ENCODE data around the gene TTC31.

TTC31 gene

DNA sequence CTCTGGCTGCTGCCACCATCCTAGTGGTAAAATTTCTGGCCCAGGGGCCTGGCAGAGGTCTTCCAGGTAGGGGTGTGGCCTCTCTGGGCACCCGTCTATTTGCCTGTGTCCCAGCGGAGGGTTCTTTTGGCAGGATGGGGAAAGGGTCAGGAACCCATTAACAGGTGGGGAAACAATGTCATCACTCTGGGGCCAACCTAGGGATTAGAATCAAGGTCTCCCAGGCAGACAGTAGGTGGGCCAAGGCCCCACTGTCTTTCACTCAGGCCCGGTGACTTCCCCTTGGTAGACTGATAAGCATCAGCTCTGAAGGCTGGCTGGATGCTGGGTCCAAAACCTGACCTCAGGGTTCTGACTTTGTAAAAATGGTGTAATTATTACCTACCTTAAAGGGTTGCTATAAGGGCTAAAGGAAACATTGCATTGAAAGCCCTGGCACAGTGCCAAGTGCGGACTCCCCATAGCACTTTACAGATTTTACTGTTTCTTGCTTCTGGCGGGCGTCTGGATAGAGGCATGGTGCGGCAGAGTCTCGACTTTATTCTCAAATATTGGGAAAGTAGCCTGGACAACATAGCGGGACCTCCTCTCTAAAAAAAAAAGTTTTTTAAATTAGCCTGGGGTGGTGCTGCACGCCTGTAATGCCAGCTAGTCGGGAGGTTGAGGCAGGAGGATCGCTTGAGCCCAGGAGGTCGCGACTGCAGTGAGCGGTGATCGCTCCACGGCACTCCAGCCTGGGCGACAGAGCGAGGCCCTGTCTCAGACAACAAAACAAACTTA is 14.3 kb downstream of the TTC31 start:
- Histone ChIP-seq H3K27me3 (ENCODE audit: low read length) (no peaks in the 10 kb centered on the region), H3K4me3 (ENCODE audit: insufficient read depth, low read length, poor library complexity, severe bottlenecking) (no peak overlapping the region), H3K4me2 (ENCODE audit: low read depth, low read length, poor library complexity, severe bottlenecking) (no peak overlapping the region), H3K79me2 (ENCODE audit: insufficient read depth, low read length) (no peaks in the 10 kb centered on the region), H3K36me3 (ENCODE audit: low read length) (no peaks in the 10 kb centered on the region), H2AFZ (ENCODE audit: low read depth, low read length, severe bottlenecking) (no peak overlapping the region), H3K9me2 (replicated peaks; ENCODE audit: insufficient read depth, low read length) (no peaks in the 10 kb centered on the region), H4K20me1 (ENCODE audit: low read depth, low read length) (no peaks in the 10 kb centered on the region), H3K27ac (ENCODE audit: low read depth, low read length) (no peak overlapping the region), H3F3A (ENCODE audit: insufficient read depth) (no peaks in the 10 kb centered on the region), H3K9ac (ENCODE audit: low read length) (no peak overlapping the region), H3K9me3 (ENCODE audit: insufficient read depth, low read length) (no peaks in the 10 kb centered on the region)
- TF ChIP-seq, protein P1, sequence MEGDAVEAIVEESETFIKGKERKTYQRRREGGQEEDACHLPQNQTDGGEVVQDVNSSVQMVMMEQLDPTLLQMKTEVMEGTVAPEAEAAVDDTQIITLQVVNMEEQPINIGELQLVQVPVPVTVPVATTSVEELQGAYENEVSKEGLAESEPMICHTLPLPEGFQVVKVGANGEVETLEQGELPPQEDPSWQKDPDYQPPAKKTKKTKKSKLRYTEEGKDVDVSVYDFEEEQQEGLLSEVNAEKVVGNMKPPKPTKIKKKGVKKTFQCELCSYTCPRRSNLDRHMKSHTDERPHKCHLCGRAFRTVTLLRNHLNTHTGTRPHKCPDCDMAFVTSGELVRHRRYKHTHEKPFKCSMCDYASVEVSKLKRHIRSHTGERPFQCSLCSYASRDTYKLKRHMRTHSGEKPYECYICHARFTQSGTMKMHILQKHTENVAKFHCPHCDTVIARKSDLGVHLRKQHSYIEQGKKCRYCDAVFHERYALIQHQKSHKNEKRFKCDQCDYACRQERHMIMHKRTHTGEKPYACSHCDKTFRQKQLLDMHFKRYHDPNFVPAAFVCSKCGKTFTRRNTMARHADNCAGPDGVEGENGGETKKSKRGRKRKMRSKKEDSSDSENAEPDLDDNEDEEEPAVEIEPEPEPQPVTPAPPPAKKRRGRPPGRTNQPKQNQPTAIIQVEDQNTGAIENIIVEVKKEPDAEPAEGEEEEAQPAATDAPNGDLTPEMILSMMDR (IDR thresholded peaks at IDR 0.05; ENCODE audit: insufficient read depth, low read length, poor library complexity, severe bottlenecking) = no peak
- TF ChIP-seq EZH2phosphoT487 (conservative IDR thresholded peaks at IDR 0.05; ENCODE audit: low read length) = no peak

GRCh38 chr2:74497777-74498499 is 15.1 kb downstream of the TTC31 start:
- Histone ChIP-seq H3F3A (ENCODE audit: insufficient read depth) (no peaks in the 10 kb centered on the region), H3K27me3 (ENCODE audit: low read length) (no peaks in the 10 kb centered on the region), H3K79me2 (ENCODE audit: insufficient read depth, low read length) (no peaks in the 10 kb centered on the region), H3K4me2 (ENCODE audit: low read depth, low read length, poor library complexity, severe bottlenecking) (no peak overlapping the region), H3K36me3 (ENCODE audit: low read length) (no peaks in the 10 kb centered on the region), H3K9ac (ENCODE audit: low read length) (no peak overlapping the region), H3K27ac (ENCODE audit: low read depth, low read length) (no peak overlapping the region), H3K4me3 (ENCODE audit: insufficient read depth, low read length, poor library complexity, severe bottlenecking) (no peak overlapping the region), H4K20me1 (ENCODE audit: low read depth, low read length) (no peaks in the 10 kb centered on the region), H3K9me2 (replicated peaks; ENCODE audit: insufficient read depth, low read length) (no peaks in the 10 kb centered on the region), H2AFZ (ENCODE audit: low read depth, low read length, severe bottlenecking) (no peak overlapping the region), H3K9me3 (ENCODE audit: insufficient read depth, low read length) (no peaks in the 10 kb centered on the region)
- TF ChIP-seq, protein P1 (IDR thresholded peaks at IDR 0.05; ENCODE audit: insufficient read depth, low read length, poor library complexity, severe bottlenecking) = no peak
- TF ChIP-seq EZH2phosphoT487 (conservative IDR thresholded peaks at IDR 0.05; ENCODE audit: low read length) = no peak

- Histone ChIP-seq H3K9ac (ENCODE audit: low read length) (no peak overlapping the region), H3K4me2 (ENCODE audit: low read depth, low read length, poor library complexity, severe bottlenecking) (no peak overlapping the region), H3K27ac (ENCODE audit: low read depth, low read length) (no peak overlapping the region), H3K9me2 (replicated peaks; ENCODE audit: insufficient read depth, low read length) (no peaks in the 10 kb centered on the region), H3F3A (ENCODE audit: insufficient read depth) (no peaks in the 10 kb centered on the region), H3K9me3 (ENCODE audit: insufficient read depth, low read length) (no peaks in the 10 kb centered on the region), H3K27me3 (ENCODE audit: low read length) (no peaks in the 10 kb centered on the region), H3K79me2 (ENCODE audit: insufficient read depth, low read length) (no peaks in the 10 kb centered on the region), H3K36me3 (ENCODE audit: low read length) (no peaks in the 10 kb centered on the region), H3K4me3 (ENCODE audit: insufficient read depth, low read length, poor library complexity, severe bottlenecking) (no peak overlapping the region), H2AFZ (ENCODE audit: low read depth, low read length, severe bottlenecking) (no peak overlapping the region), H4K20me1 (ENCODE audit: low read depth, low read length) (no peaks in the 10 kb centered on the region)
- no peak for TF ChIP-seq EZH2phosphoT487 (conservative IDR thresholded peaks at IDR 0.05; ENCODE audit: low read length)
- TF ChIP-seq, protein P1 (IDR thresholded peaks at IDR 0.05; ENCODE audit: insufficient read depth, low read length, poor library complexity, severe bottlenecking) = no peak
Observed at GRCh38 chr2:74498500-74499266, 15.8 kb downstream of the TTC31 start.

Data from SU-DHL-6 (cell line).